Mesenchymal stem cell (in vitro differentiated cells and primary cell): ENCODE measurements around the gene CACNB1.

Experiments
- DNase-seq: peaks from one replicate; pipeline ENCODE4 v3.0.0-alpha.2; 2013
- H2AFZ ChIP-seq: one replicate; pipeline ENCODE4 v1.6.1; 2013; ENCODE audit warnings: low read depth, mild to moderate bottlenecking, control low read depth, inconsistent platforms, low read length, moderate library complexity
- H2AK5ac ChIP-seq: 2 replicates; pipeline ENCODE4 v1.6.1; 2013; ENCODE audit warnings: low read length, moderate library complexity, mild to moderate bottlenecking, inconsistent platforms; ENCODE audit not compliant: severe bottlenecking
- H2BK120ac ChIP-seq: one replicate; pipeline ENCODE4 v1.6.1; 2013; ENCODE audit warnings: low read depth, mild to moderate bottlenecking, inconsistent platforms, low read length, moderate library complexity
- H2BK12ac ChIP-seq, 2 experiments: one replicate each; pipeline ENCODE4 v1.6.1; 2013; ENCODE audit warnings: inconsistent platforms in 2 of 2, low read length in 2 of 2, mild to moderate bottlenecking in 2 of 2, moderate library complexity in 2 of 2, control low read depth in 1 of 2
- H2BK15ac ChIP-seq: one replicate; pipeline ENCODE4 v1.6.1; 2013; ENCODE audit warnings: mild to moderate bottlenecking, low read depth, inconsistent platforms; ENCODE audit not compliant: poor library complexity, severe bottlenecking
- H2BK5ac ChIP-seq: 2 replicates; pipeline ENCODE4 v1.6.1; 2013; ENCODE audit warnings: low read depth, mild to moderate bottlenecking, low read length, control low read depth, inconsistent platforms; ENCODE audit not compliant: poor library complexity, severe bottlenecking
- H3K14ac ChIP-seq, 2 experiments: one replicate each; pipeline ENCODE4 v1.6.1; 2013; ENCODE audit warnings: inconsistent platforms in 2 of 2, low read length in 2 of 2, control low read depth in 1 of 2, mild to moderate bottlenecking in 1 of 2, moderate library complexity in 1 of 2
- H3K18ac ChIP-seq, 2 experiments: one replicate each; pipeline ENCODE4 v1.6.1; 2013; ENCODE audit warnings: inconsistent platforms in 2 of 2, low read length in 2 of 2, control low read depth in 1 of 2, low read depth in 1 of 2, mild to moderate bottlenecking in 1 of 2
- H3K23ac ChIP-seq, 2 experiments: one replicate each; pipeline ENCODE4 v1.6.1; 2013; ENCODE audit warnings: inconsistent platforms in 2 of 2, low read length in 2 of 2, mild to moderate bottlenecking in 2 of 2, moderate library complexity in 2 of 2, control low read depth in 1 of 2
- H3K27ac ChIP-seq: 2 replicates; pipeline ENCODE4 v1.5.1; 2013; ENCODE audit warnings: mild to moderate bottlenecking, moderate library complexity, low read length, control low read depth, inconsistent platforms; ENCODE audit not compliant: poor library complexity, severe bottlenecking
- H3K27me3 ChIP-seq, 2 experiments: 2 replicates each; pipeline versions ENCODE4 v1.6.1 to v1.7.0; 2013; ENCODE audit warnings: low read length in 2 of 2, mild to moderate bottlenecking in 2 of 2, moderate library complexity in 2 of 2, control low read depth in 1 of 2, inconsistent platforms in 1 of 2; ENCODE audit not compliant: control insufficient read depth in 1 of 2, insufficient read depth in 1 of 2
- H3K36me3 ChIP-seq, 2 experiments: 2 replicates each; pipeline versions ENCODE4 v1.6.1 to v1.7.0; 2013; ENCODE audit warnings: low read length in 2 of 2, control low read depth in 1 of 2, inconsistent platforms in 1 of 2, low read depth in 1 of 2, mild to moderate bottlenecking in 1 of 2; ENCODE audit not compliant: insufficient read depth in 2 of 2, control insufficient read depth in 1 of 2
- H3K4ac ChIP-seq, 2 experiments: one replicate each; pipeline ENCODE4 v1.6.1; 2013; ENCODE audit warnings: inconsistent platforms in 2 of 2, low read length in 2 of 2, mild to moderate bottlenecking in 2 of 2, moderate library complexity in 2 of 2, control low read depth in 1 of 2, low read depth in 1 of 2
- H3K4me1 ChIP-seq: 2 replicates; pipeline ENCODE4 v1.6.1; 2013; ENCODE audit warnings: low read depth, low read length, control low read depth; ENCODE audit not compliant: control insufficient read depth, insufficient read depth
- H3K4me2 ChIP-seq: 2 replicates; pipeline ENCODE4 v1.6.1; 2013; ENCODE audit warnings: low read length, mild to moderate bottlenecking, inconsistent platforms; ENCODE audit not compliant: poor library complexity, severe bottlenecking
- H3K4me3 ChIP-seq, 2 experiments: 2 replicates each; pipeline versions ENCODE4 v1.5.1 to v1.7.0; 2013; ENCODE audit warnings: low read length in 2 of 2, mild to moderate bottlenecking in 2 of 2, control low read depth in 1 of 2, low read depth in 1 of 2; ENCODE audit not compliant: insufficient read depth in 1 of 2
- H3K79me1 ChIP-seq: replicated peaks from 2 replicates; pipeline ENCODE4 v1.6.1; 2013; ENCODE audit warnings: mild to moderate bottlenecking, control low read depth, low read length, inconsistent platforms; ENCODE audit not compliant: poor library complexity, severe bottlenecking
- H3K9ac ChIP-seq: 2 replicates; pipeline ENCODE4 v1.7.0; 2013; ENCODE audit warnings: mild to moderate bottlenecking, low read length, moderate library complexity
- H3K9me3 ChIP-seq: 2 replicates; pipeline ENCODE4 v1.7.0; 2013; ENCODE audit warnings: mild to moderate bottlenecking, low read length; ENCODE audit not compliant: control insufficient read depth
- H4K8ac ChIP-seq: one replicate; pipeline ENCODE4 v1.6.1; 2013; ENCODE audit warnings: inconsistent platforms, mild to moderate bottlenecking, low read length, moderate library complexity
- H4K91ac ChIP-seq: one replicate; pipeline ENCODE4 v1.6.1; 2013; ENCODE audit warnings: mild to moderate bottlenecking, low read length, inconsistent platforms
- WGBS: methylation state at CpG from one replicate; pipeline ENCODE4 v1.1.7; 2013; ENCODE audit warnings: mixed read lengths; 5-methylcytosine and 5-hydroxymethylcytosine counted together

The CACNB1 gene

GRCh38 chr17:39156491-39156890 is 41.0 kb downstream of the CACNB1 start:
- H3K4me3 ChIP-seq = no peak overlapping the region
- peaks cover 15 to 24% of the 10 kb centered on the region in 2 experiments for H3K27me3 ChIP-seq
- H3K79me1 ChIP-seq = no peaks in the 10 kb centered on the region
- H4K91ac ChIP-seq = no peak overlapping the region
- H3K18ac ChIP-seq = no peak overlapping the region
- no peak overlapping the region for H2BK15ac ChIP-seq
- H2BK5ac ChIP-seq = no peak overlapping the region
- no peak overlapping the region for H3K4ac ChIP-seq
- DNase-seq = no peak
- peaks cover 15% of the 10 kb centered on the region for H3K4me1 ChIP-seq
- H3K4me2 ChIP-seq = no peak overlapping the region
- H2AK5ac ChIP-seq = no peak overlapping the region
- no peaks in the 10 kb centered on the region for H3K36me3 ChIP-seq
- no peak overlapping the region for H2BK120ac ChIP-seq
- no peaks in the 10 kb centered on the region for H3K9me3 ChIP-seq
- H3K9ac ChIP-seq = no peak overlapping the region
- no peak overlapping the region for H2AFZ ChIP-seq
- no peak overlapping the region for H4K8ac ChIP-seq
- no peak overlapping the region for H3K14ac ChIP-seq
- no peak overlapping the region for H3K27ac ChIP-seq
- WGBS = 59% methylated on average over 5 of the region's 7 CpGs
- H3K23ac ChIP-seq = no peak overlapping the region
- H2BK12ac ChIP-seq = no peak overlapping the region

GRCh38 chr17:39155654-39156053 is 41.8 kb downstream of the CACNB1 start:
- H2BK5ac ChIP-seq = no peak overlapping the region
- no peak overlapping the region for H2BK120ac ChIP-seq
- H3K14ac ChIP-seq = no peak overlapping the region
- H2BK12ac ChIP-seq = no peak overlapping the region
- DNase-seq = no peak
- H3K9ac ChIP-seq = no peak overlapping the region
- no peak overlapping the region for H2BK15ac ChIP-seq
- H2AFZ ChIP-seq = no peak overlapping the region
- no peaks in the 10 kb centered on the region for H3K79me1 ChIP-seq
- peaks cover 23% of the 10 kb centered on the region for H3K4me1 ChIP-seq
- no peak overlapping the region for H3K27ac ChIP-seq
- H3K9me3 ChIP-seq = no peaks in the 10 kb centered on the region
- no peak overlapping the region for H3K23ac ChIP-seq
- no peak overlapping the region for H3K18ac ChIP-seq
- no peak overlapping the region for H3K4me3 ChIP-seq
- H3K4me2 ChIP-seq = no peak overlapping the region
- H3K4ac ChIP-seq = no peak overlapping the region
- no peak overlapping the region for H4K91ac ChIP-seq
- H4K8ac ChIP-seq = no peak overlapping the region
- H2AK5ac ChIP-seq = no peak overlapping the region
- H3K27me3 ChIP-seq = peaks cover 16 to 23% of the 10 kb centered on the region in 2 experiments
- H3K36me3 ChIP-seq = no peaks in the 10 kb centered on the region
- no CpG with 5 or more reads among the region's 2 CpGs for WGBS

GRCh38 chr17:39153599-39154051 is 43.8 kb downstream of the CACNB1 start:
- Histone ChIP-seq H3K9ac (peak overlapping the region; percentile 92), H4K91ac (no peak overlapping the region), H3K36me3 (no peaks in the 10 kb centered on the region), H3K79me1 (no peaks in the 10 kb centered on the region), H2BK120ac (no peak overlapping the region), H3K4me2 (peak overlapping the region; percentile 98), H3K27me3 (peaks cover 16 to 38% of the 10 kb centered on the region in 2 experiments), H3K27ac (peak overlapping the region; percentile 62), H2BK15ac (no peak overlapping the region), H3K18ac (peak overlapping the region in 1 of 2 experiments; percentile 95), H2AK5ac (no peak overlapping the region), H3K4me1 (peaks cover 25% of the 10 kb centered on the region), H2AFZ (peak overlapping the region; percentile 7), H2BK5ac (no peak overlapping the region), H3K4me3 (peak overlapping the region; percentile 81 to 91), H4K8ac (no peak overlapping the region), H2BK12ac (no peak overlapping the region), H3K9me3 (no peaks in the 10 kb centered on the region), H3K14ac (no peak overlapping the region), H3K23ac (no peak overlapping the region), H3K4ac (no peak overlapping the region)
- WGBS = 0% methylated on average over 11 of the region's 16 CpGs
- DNase-seq = peak; percentile 93

- Histone ChIP-seq H3K23ac (no peak overlapping the region), H3K27ac (peak overlapping the region; percentile 70), H2BK120ac (no peak overlapping the region), H3K14ac (peak overlapping the region in 1 of 2 experiments; percentile 7), H3K9ac (peak overlapping the region; percentile 72), H3K18ac (peak overlapping the region; percentile 28 to 63), H4K8ac (peak overlapping the region; percentile 88), H3K4me1 (peaks cover 25% of the 10 kb centered on the region), H3K36me3 (no peaks in the 10 kb centered on the region), H3K79me1 (no peaks in the 10 kb centered on the region), H2AFZ (no peak overlapping the region), H3K4me2 (peak overlapping the region; percentile 98), H3K27me3 (peaks cover 16 to 43% of the 10 kb centered on the region in 2 experiments), H2AK5ac (no peak overlapping the region), H3K9me3 (no peaks in the 10 kb centered on the region), H3K4ac (no peak overlapping the region), H2BK5ac (no peak overlapping the region), H3K4me3 (peak overlapping the region; percentile 51 to 91), H2BK15ac (no peak overlapping the region), H2BK12ac (no peak overlapping the region), H4K91ac (peak overlapping the region; percentile 62)
- 23% methylated on average over 22 of the region's 25 CpGs for WGBS
- no peak for DNase-seq
Observed at GRCh38 chr17:39151943-39152818, 45.3 kb downstream of the CACNB1 start.
